ENCODE results near the gene NPHP4. TPM values are rescaled to one million over a fixed set of nuclear protein-coding genes. Genes with fewer than 3 reads are reported as not detected.

Gene NPHP4
- polyA plus RNA-seq, 2 of the 4 experiments (the other 2 are of a cell fraction) = 2.9 to 5.1 TPM

DNA sequence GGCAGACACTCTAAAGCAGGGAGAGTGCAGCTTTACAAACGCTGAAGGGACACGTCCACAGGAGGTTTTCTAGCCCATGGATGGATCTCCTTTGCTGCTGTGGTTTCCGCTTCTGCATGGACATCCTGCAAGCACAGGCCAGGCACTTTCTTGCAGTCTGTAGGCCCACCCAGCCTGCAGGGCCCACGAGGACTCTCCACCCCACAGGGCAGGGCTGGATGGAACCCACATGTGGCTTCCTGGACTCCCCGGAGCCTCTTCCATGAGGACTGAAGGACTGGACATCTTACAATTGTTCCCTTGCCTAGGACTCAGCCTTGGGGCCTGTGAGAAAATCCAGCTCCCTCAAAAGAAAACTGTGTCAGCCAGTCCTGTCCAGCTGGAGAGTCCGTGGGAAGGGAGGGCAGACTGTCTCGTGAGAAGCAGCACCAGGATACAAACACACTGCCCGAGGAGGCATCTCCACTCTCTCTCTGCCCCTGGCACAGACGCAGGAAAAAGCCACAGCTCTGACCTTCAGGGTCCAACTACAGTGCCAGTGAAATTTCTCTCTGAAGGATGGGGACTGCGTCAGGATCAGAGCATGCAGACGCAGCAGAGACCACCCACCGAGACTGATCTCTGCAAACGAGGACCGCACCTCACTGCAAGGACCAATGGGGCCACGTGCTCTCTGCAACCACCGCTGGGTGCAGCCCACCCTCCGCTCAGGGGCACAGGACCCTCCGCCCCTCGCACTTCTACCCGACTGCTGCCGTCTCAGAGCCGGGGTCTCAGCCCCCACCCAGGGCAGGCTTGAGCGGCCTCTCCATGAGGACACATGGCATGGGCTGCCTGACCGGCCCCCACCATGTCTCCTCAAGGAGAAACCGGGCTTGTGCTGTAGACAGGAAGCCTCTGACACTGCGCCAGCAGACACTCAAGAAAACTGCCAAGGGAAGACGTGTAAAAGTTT is 130.1 kb downstream of the NPHP4 start:
- no peak overlapping the region for H3K4me2 ChIP-seq
- no peaks in the 10 kb centered on the region for H3K4me1 ChIP-seq
- H3K9me3 ChIP-seq = no peaks in the 10 kb centered on the region
- DNase-seq (ENCODE audit: low read depth in 1 of 2, low spot score in 1 of 2) (no peak), FAIRE-seq (no peak), ATAC-seq (no peak)
- H3K27ac ChIP-seq = no peak overlapping the region
- CTCF ChIA-PET = no interaction called here
- no peak for TF ChIP-seq EHF (CRISPR knock-in tag; IDR thresholded peaks at IDR 0.05)
- 83% methylated on average over 19 of the region's 27 CpGs for WGBS (ENCODE audit: missing lambda C conversion rate)
- no peak overlapping the region for H3K4me3 ChIP-seq
- POLR2A ChIA-PET = no interaction called here

DNA sequence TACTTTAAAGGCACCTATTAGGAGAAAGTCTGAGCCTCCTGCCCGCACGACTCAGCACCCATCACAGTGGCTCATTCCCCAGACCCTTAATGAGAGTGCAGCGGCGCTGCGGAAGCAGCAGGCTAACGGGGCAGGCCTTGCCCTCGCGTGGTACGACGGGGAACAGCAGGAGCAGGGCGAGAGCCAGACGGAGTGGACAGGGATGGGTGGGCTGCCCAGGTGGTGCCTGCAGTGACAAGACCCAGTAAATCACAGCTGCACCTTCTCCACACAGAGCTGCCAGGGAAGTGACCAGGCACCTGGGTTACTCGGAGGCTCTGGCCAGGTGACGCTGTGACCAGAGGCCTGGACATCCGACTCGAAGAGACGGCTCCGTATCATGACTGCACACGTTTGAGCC is 131.9 kb downstream of the NPHP4 start:
- DNase-seq (ENCODE audit: low read depth in 1 of 2, low spot score in 1 of 2) = no peak
- WGBS (ENCODE audit: missing lambda C conversion rate) = 95% methylated on average over 12 of the region's 19 CpGs
- FAIRE-seq = no peak
- Histone ChIP-seq H3K9me3 (no peaks in the 10 kb centered on the region), H3K27ac (no peak overlapping the region), H3K4me1 (no peaks in the 10 kb centered on the region), H3K4me2 (no peak overlapping the region), H3K4me3 (no peak overlapping the region)
- ChIA-PET CTCF (no interaction called here), POLR2A (no interaction called here)
- TF ChIP-seq, protein P1, sequence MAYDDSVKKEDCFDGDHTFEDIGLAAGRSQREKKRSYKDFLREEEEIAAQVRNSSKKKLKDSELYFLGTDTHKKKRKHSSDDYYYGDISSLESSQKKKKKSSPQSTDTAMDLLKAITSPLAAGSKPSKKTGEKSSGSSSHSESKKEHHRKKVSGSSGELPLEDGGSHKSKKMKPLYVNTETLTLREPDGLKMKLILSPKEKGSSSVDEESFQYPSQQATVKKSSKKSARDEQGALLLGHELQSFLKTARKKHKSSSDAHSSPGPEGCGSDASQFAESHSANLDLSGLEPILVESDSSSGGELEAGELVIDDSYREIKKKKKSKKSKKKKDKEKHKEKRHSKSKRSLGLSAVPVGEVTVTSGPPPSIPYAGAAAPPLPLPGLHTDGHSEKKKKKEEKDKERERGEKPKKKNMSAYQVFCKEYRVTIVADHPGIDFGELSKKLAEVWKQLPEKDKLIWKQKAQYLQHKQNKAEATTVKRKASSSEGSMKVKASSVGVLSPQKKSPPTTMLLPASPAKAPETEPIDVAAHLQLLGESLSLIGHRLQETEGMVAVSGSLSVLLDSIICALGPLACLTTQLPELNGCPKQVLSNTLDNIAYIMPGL (CRISPR knock-in tag; IDR thresholded peaks at IDR 0.05; ENCODE audit: borderline replicate concordance) = no peak
- no peak for TF ChIP-seq EP300 (IDR thresholded peaks at IDR 0.05)
- TF ChIP-seq REST (IDR thresholded peaks at IDR 0.05) = no peak
- ATAC-seq = no peak

GRCh38 chr1:5859766-5860165 is 132.5 kb downstream of the NPHP4 start:
- WGBS (ENCODE audit: missing lambda C conversion rate) = 76% methylated on average over 11 of the region's 16 CpGs
- DNase-seq (ENCODE audit: low read depth in 1 of 2, low spot score in 1 of 2) = no peak
- Histone ChIP-seq H3K27ac (no peak overlapping the region), H3K9me3 (no peaks in the 10 kb centered on the region), H3K4me1 (no peaks in the 10 kb centered on the region), H3K4me2 (no peak overlapping the region), H3K4me3 (no peak overlapping the region)
- ChIA-PET POLR2A (no interaction called here), CTCF (no interaction called here)
- no peak for FAIRE-seq
- TF ChIP-seq FOXS1 (CRISPR knock-in tag; IDR thresholded peaks at IDR 0.05) (no peak), JUN (IDR thresholded peaks at IDR 0.05) (no peak), SREBF2 (IDR thresholded peaks at IDR 0.05) (no peak), TFCP2L1 (CRISPR knock-in tag; IDR thresholded peaks at IDR 0.05) (no peak), KDM5A (IDR thresholded peaks at IDR 0.05) (no peak), TP53 (CRISPR knock-in tag; IDR thresholded peaks at IDR 0.05) (no peak), HES2 (IDR thresholded peaks at IDR 0.05) (no peak), ZC3H11A (IDR thresholded peaks at IDR 0.05) (no peak), MAZ (IDR thresholded peaks at IDR 0.05; ENCODE audit: borderline replicate concordance, low read depth, low read length) (no peak), POLR2A (IDR thresholded peaks at IDR 0.05; ENCODE audit: low read length) (no peak), ZFP36 (IDR thresholded peaks at IDR 0.05; ENCODE audit: borderline replicate concordance, partially characterized antibody) (no peak), GATA3 (IDR thresholded peaks at IDR 0.05; ENCODE audit: borderline replicate concordance) (no peak), NFE2L2 (conservative IDR thresholded peaks at IDR 0.05; ENCODE audit: low read length) (no peak), POLR2AphosphoS2 (conservative IDR thresholded peaks at IDR 0.05; ENCODE audit: low read length) (no peak), RNF2 (IDR thresholded peaks at IDR 0.05; ENCODE audit: borderline replicate concordance, low read depth) (no peak), CEBPB (IDR thresholded peaks at IDR 0.05) (no peak), JUNB (IDR thresholded peaks at IDR 0.05) (no peak), FOSL2 (IDR thresholded peaks at IDR 0.05) (no peak), FOSL2 (CRISPR knock-in tag; IDR thresholded peaks at IDR 0.05) (no peak), KDM1A (IDR thresholded peaks at IDR 0.05; ENCODE audit: low read depth) (no peak)
- TF ChIP-seq, protein P2, sequence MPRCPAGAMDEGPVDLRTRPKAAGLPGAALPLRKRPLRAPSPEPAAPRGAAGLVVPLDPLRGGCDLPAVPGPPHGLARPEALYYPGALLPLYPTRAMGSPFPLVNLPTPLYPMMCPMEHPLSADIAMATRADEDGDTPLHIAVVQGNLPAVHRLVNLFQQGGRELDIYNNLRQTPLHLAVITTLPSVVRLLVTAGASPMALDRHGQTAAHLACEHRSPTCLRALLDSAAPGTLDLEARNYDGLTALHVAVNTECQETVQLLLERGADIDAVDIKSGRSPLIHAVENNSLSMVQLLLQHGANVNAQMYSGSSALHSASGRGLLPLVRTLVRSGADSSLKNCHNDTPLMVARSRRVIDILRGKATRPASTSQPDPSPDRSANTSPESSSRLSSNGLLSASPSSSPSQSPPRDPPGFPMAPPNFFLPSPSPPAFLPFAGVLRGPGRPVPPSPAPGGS (IDR thresholded peaks at IDR 0.05) = no peak
- ATAC-seq = no peak
